Measurements from ENCODE around the gene ANGPTL2. TPM values are rescaled to one million over a fixed set of nuclear protein-coding genes. Genes with fewer than 3 reads are reported as not detected.

The ANGPTL2 gene
- polyA plus RNA-seq, 1 of the 3 experiments (the other 2 are of a cell fraction): 12.3 TPM

- 94% methylated on average over 8 of the region's 8 CpGs for WGBS (ENCODE audit: low lambda C conversion rate)
- H3K27ac ChIP-seq (ENCODE audit: low read depth in 2 of 2, low read length in 1 of 2): no peak overlapping the region
- TF ChIP-seq, protein P1, sequence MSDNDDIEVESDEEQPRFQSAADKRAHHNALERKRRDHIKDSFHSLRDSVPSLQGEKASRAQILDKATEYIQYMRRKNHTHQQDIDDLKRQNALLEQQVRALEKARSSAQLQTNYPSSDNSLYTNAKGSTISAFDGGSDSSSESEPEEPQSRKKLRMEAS (IDR thresholded peaks at IDR 0.05; ENCODE audit: low read depth): no peak
- TF ChIP-seq EZH2phosphoT487 (IDR thresholded peaks at IDR 0.05; ENCODE audit: borderline replicate concordance, low read depth) (no peak), ELF1 (IDR thresholded peaks at IDR 0.05) (no peak), FOSL2 (IDR thresholded peaks at IDR 0.05; ENCODE audit: borderline replicate concordance, low read depth) (no peak), TCF12 (IDR thresholded peaks at IDR 0.05) (no peak), IRF3 (IDR thresholded peaks at IDR 0.05; ENCODE audit: low read depth, low read length) (no peak), ZBTB33 (IDR thresholded peaks at IDR 0.05; ENCODE audit: borderline replicate concordance, low read depth) (no peak), GABPA (IDR thresholded peaks at IDR 0.05; ENCODE audit: low read depth) (no peak), RFX5 (IDR thresholded peaks at IDR 0.05; ENCODE audit: low read length) (no peak), FOXJ3 (CRISPR knock-in tag; IDR thresholded peaks at IDR 0.05) (no peak), EP300 (IDR thresholded peaks at IDR 0.05; ENCODE audit: borderline replicate concordance in 1 of 2, low read depth in 1 of 2, low read length in 1 of 2) (no peak)
- TF ChIP-seq, protein P2, sequence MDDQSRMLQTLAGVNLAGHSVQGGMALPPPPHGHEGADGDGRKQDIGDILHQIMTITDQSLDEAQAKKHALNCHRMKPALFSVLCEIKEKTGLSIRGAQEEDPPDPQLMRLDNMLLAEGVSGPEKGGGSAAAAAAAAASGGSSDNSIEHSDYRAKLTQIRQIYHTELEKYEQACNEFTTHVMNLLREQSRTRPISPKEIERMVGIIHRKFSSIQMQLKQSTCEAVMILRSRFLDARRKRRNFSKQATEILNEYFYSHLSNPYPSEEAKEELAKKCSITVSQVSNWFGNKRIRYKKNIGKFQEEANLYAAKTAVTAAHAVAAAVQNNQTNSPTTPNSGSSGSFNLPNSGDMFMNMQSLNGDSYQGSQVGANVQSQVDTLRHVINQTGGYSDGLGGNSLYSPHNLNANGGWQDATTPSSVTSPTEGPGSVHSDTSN (IDR thresholded peaks at IDR 0.05): no peak
- H3K9me3 ChIP-seq: no peaks in the 10 kb centered on the region
- H2AFZ ChIP-seq (ENCODE audit: low read depth): no peak overlapping the region
- H3K79me2 ChIP-seq (ENCODE audit: insufficient read depth): peaks cover 13% of the 10 kb centered on the region; the same call in 1 of the 2 replicates
- POLR2A ChIA-PET: no interaction called here
- H3K4me3 ChIP-seq (ENCODE audit: low read depth in 2 of 2, low read length in 1 of 2): no peak overlapping the region
- CTCF ChIA-PET: interaction anchor here (0.8 to 1.0 kb wide), 3 partner anchors 81 to 153 kb away, joined by 3 to 5 read pairs (median 4); no protein-coding TSS in a partner anchor
- H3K27me3 ChIP-seq (ENCODE audit: insufficient read depth): no peaks in the 10 kb centered on the region
- H4K20me1 ChIP-seq (ENCODE audit: insufficient read depth): no peaks in the 10 kb centered on the region
- no peaks in the 10 kb centered on the region for H3K9me2 ChIP-seq
- no peaks in the 10 kb centered on the region for H3K36me3 ChIP-seq (replicated peaks in 1 of 2; ENCODE audit: control insufficient read depth in 1 of 2, insufficient read depth in 2 of 2, low read length in 1 of 2)
- no peak overlapping the region for H3K4me2 ChIP-seq
- H3K9ac ChIP-seq: no peak overlapping the region
- peaks cover 12 to 41% of the 10 kb centered on the region in 2 experiments; a peak in 1 of 4 replicates for H3K4me1 ChIP-seq (ENCODE audit: control insufficient read depth in 1 of 2, insufficient read depth in 2 of 2, low read depth in 1 of 2, low read length in 1 of 2)
- DNase-seq: no peak
- no peaks in the 10 kb centered on the region for H3F3A ChIP-seq (replicated peaks; ENCODE audit: insufficient read depth)
Measured at GRCh38 chr9:127118597-127119319, 3.7 kb downstream of the ANGPTL2 start.

Data from SK-N-SH (cell line).